PC-3 (cell line): ENCODE results near the gene TESK1.

Experiments
- EZH2 ChIP-seq: fragments of 300-600 bp; sonication (generic); IDR thresholded peaks from one replicate; pipeline ENCODE4 v1.6.1; 2017; ENCODE audit warnings: antibody characterized with exemption, mild to moderate bottlenecking, low read length; ENCODE audit not compliant: unreplicated experiment
- TF ChIP-seq, protein P1 (sequence below): fragments of 300-600 bp; sonication (generic); conservative IDR thresholded peaks from 2 replicates; pipeline ENCODE4 v1.5.1; 2017; ENCODE audit warnings: antibody characterized with exemption, low read depth, mild to moderate bottlenecking, low read length

DNA sequence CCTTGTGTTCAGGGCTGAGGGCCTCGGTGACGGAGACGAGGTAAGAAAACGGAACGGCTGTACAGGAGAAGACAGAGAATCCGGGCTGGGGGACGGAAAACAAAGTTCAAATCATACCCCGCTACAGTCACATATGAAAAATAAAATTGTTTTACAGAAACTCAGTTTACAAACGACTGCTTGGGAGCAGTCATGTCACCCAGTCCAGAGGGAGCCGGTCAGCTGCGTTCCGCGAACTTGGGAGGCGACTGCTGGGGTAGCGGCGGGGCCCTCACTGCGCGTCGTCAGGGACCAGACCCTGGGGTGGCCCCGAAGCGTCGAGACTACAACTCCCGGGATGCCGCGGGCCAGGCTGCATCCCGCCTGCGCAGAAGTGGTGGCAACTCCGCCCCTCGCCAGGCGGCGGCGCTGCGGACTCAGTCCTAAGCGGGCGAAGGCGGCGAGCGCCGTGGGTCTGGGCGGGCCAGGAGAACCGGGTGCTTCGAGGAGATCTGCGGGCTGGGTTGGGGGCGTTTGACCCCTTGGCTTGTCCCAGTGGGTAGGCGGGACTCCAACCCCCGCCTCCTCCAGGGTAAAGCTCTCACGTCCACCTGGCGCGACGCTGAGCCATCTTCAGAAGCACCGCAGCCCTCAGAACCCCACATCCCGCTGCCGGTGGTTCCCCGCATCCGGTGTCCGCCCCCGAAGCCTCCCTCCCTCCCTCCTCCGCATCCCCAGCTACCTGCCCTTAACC is 41.6 kb downstream of the TESK1 start:
- TF ChIP-seq, protein P1, sequence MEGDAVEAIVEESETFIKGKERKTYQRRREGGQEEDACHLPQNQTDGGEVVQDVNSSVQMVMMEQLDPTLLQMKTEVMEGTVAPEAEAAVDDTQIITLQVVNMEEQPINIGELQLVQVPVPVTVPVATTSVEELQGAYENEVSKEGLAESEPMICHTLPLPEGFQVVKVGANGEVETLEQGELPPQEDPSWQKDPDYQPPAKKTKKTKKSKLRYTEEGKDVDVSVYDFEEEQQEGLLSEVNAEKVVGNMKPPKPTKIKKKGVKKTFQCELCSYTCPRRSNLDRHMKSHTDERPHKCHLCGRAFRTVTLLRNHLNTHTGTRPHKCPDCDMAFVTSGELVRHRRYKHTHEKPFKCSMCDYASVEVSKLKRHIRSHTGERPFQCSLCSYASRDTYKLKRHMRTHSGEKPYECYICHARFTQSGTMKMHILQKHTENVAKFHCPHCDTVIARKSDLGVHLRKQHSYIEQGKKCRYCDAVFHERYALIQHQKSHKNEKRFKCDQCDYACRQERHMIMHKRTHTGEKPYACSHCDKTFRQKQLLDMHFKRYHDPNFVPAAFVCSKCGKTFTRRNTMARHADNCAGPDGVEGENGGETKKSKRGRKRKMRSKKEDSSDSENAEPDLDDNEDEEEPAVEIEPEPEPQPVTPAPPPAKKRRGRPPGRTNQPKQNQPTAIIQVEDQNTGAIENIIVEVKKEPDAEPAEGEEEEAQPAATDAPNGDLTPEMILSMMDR, result peak; percentile 70
- no peak for TF ChIP-seq EZH2
